OCI-LY1 (cell line): ENCODE data around the gene ASGR2.

Source experiments
- CTCF ChIP-seq: fragments of 200-600 bp; sonication (generic), shearing (Covaris generic); IDR thresholded peaks from 2 replicates; pipeline ENCODE4 v1.5.1; 2017; ENCODE audit warnings: mild to moderate bottlenecking, antibody characterized with exemption, low read length, moderate library complexity, mixed read lengths
- EZH2 ChIP-seq: fragments of 200-600 bp; sonication (generic), shearing (Covaris generic); IDR thresholded peaks from 2 replicates; pipeline ENCODE4 v1.8.0; 2017; ENCODE audit warnings: borderline replicate concordance, mixed run types, mild to moderate bottlenecking, antibody characterized with exemption, low read length, moderate library complexity, mixed read lengths

DNA sequence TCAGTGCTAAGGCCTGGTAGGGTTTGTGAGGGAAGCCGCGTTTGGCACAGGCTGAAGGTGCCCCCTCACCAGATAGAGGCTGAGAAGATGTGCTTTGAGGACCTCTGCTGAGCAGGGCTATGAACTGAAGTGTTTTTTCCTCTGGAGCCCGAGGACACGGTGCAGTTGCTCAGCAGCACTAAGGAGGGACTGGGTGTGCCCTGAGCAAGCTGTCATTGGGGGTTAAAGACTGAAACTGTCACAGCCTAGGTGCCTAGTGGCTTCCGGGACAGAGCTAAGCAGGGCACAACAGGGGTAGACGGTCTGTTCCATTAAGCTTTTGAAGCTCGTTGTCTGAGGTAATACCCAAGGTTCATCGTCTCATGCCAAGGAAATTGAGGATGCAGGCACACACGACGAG is 24.8 kb upstream of the ASGR2 start:
- TF ChIP-seq CTCF, result no peak
- no peak for TF ChIP-seq EZH2
